HL-60 (cell line): Measurements from ENCODE around the gene MED4.

Experiments
- DNase-seq, 2 experiments: peaks; one replicate each; pipeline ENCODE4 v3.0.0-alpha.2; 2010 to 2020; ENCODE audit warnings: low read depth in 1 of 2, low spot score in 1 of 2
- H3K27ac ChIP-seq: fragments of 250-450 bp; sonication (Bioruptor Pico); replicated peaks from 2 replicates; pipeline ENCODE4 v1.5.1; 2020; ENCODE audit warnings: mild to moderate bottlenecking, moderate library complexity
- H3K27me3 ChIP-seq: fragments of 250-450 bp; sonication (Bioruptor Pico); 2 replicates; pipeline ENCODE4 v1.5.1; 2021; ENCODE audit warnings: mild to moderate bottlenecking, moderate library complexity; ENCODE audit not compliant: insufficient read depth, poor library complexity, severe bottlenecking
- H3K4me3 ChIP-seq: replicated peaks from 2 replicates; pipeline ENCODE4 v1.5.1; 2011; ENCODE audit warnings: mild to moderate bottlenecking, control low read depth, low read length; ENCODE audit not compliant: insufficient read depth
- CTCF ChIP-seq: IDR thresholded peaks from one replicate; pipeline ENCODE4 v1.5.1; 2011; ENCODE audit warnings: low read length, control low read depth, inconsistent platforms; ENCODE audit not compliant: insufficient read depth
- GABPA ChIP-seq: IDR thresholded peaks from 2 replicates; pipeline ENCODE4 v1.6.1; 2012; ENCODE audit warnings: low read depth
- POLR2AphosphoS5 ChIP-seq: IDR thresholded peaks from 2 replicates; pipeline ENCODE4 v1.6.1; 2012; ENCODE audit warnings: low read depth
- SPI1 ChIP-seq: IDR thresholded peaks from 2 replicates; pipeline ENCODE4 v1.6.1; 2012; ENCODE audit warnings: low read depth, mild to moderate bottlenecking, borderline replicate concordance
- TF ChIP-seq, protein P1 (sequence below): IDR thresholded peaks from 2 replicates; pipeline ENCODE4 v1.6.1; 2012; ENCODE audit warnings: low read depth; ENCODE audit not compliant: insufficient replicate concordance

The MED4 gene

DNA sequence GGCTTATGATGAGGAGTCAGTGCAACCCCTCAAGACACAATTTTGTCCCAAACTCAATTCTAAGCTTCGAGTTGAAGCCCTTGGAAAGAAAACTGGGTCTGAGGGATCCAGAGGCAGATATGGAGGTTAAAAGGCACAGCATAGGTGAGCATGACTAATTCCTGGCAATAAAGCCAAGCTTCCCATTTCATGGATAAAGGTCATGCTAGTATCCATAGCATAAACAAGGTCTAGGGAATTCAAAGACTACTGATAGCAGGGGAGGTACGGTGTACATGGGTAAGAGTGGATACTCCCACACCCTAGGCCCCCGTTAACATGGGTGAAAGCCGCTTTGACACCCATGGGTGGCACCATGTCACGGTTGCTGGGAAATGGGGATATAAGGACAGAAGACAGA is 24.0 kb downstream of the MED4 start:
- Histone ChIP-seq H3K4me3 (no peak overlapping the region), H3K27ac (no peak overlapping the region), H3K27me3 (no peaks in the 10 kb centered on the region)
- TF ChIP-seq GABPA: no peak
- DNase-seq: no peak

GRCh38 chr13:48069573-48069972 is 25.3 kb downstream of the MED4 start:
- TF ChIP-seq CTCF (no peak), GABPA (no peak), SPI1 (no peak), POLR2AphosphoS5 (no peak)
- TF ChIP-seq, protein P1, sequence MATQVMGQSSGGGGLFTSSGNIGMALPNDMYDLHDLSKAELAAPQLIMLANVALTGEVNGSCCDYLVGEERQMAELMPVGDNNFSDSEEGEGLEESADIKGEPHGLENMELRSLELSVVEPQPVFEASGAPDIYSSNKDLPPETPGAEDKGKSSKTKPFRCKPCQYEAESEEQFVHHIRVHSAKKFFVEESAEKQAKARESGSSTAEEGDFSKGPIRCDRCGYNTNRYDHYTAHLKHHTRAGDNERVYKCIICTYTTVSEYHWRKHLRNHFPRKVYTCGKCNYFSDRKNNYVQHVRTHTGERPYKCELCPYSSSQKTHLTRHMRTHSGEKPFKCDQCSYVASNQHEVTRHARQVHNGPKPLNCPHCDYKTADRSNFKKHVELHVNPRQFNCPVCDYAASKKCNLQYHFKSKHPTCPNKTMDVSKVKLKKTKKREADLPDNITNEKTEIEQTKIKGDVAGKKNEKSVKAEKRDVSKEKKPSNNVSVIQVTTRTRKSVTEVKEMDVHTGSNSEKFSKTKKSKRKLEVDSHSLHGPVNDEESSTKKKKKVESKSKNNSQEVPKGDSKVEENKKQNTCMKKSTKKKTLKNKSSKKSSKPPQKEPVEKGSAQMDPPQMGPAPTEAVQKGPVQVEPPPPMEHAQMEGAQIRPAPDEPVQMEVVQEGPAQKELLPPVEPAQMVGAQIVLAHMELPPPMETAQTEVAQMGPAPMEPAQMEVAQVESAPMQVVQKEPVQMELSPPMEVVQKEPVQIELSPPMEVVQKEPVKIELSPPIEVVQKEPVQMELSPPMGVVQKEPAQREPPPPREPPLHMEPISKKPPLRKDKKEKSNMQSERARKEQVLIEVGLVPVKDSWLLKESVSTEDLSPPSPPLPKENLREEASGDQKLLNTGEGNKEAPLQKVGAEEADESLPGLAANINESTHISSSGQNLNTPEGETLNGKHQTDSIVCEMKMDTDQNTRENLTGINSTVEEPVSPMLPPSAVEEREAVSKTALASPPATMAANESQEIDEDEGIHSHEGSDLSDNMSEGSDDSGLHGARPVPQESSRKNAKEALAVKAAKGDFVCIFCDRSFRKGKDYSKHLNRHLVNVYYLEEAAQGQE: no peak
- no peak overlapping the region for H3K4me3 ChIP-seq
- no peaks in the 10 kb centered on the region for H3K27me3 ChIP-seq
- DNase-seq: no peak
- H3K27ac ChIP-seq: no peak overlapping the region

GRCh38 chr13:48068952-48069351 is 26.0 kb downstream of the MED4 start:
- Histone ChIP-seq H3K27me3 (no peaks in the 10 kb centered on the region), H3K27ac (no peak overlapping the region), H3K4me3 (no peak overlapping the region)
- DNase-seq: no peak
- TF ChIP-seq SPI1: no peak
- no peak for TF ChIP-seq CTCF
- no peak for TF ChIP-seq POLR2AphosphoS5
- TF ChIP-seq, protein P1: no peak
- no peak for TF ChIP-seq GABPA

GRCh38 chr13:48068036-48068435 is 26.9 kb downstream of the MED4 start:
- Histone ChIP-seq H3K4me3 (no peak overlapping the region), H3K27ac (no peak overlapping the region), H3K27me3 (no peaks in the 10 kb centered on the region)
- no peak for DNase-seq
- TF ChIP-seq POLR2AphosphoS5: no peak
- TF ChIP-seq, protein P1: no peak
- TF ChIP-seq SPI1: no peak
- no peak for TF ChIP-seq GABPA
- TF ChIP-seq CTCF: no peak
